Measurements from ENCODE around the gene RNU7-1. TPM values are rescaled to one million over a fixed set of nuclear protein-coding genes. Genes with fewer than 3 reads are reported as not detected.

The RNU7-1 gene
- not detected in 2 replicates for total RNA-seq
- long read RNA-seq, partial matches to known transcripts = 0 of 3 reads
- long read RNA-seq, other reads (novel, unspliced or antisense) = 0 of 3 reads

- Mint-ChIP-seq H3K4me1 (ENCODE audit: low read depth) (peaks cover 39% of the 10 kb centered on the region), H3K27me3 (no peaks in the 10 kb centered on the region), H3K9me3 (ENCODE audit: low read depth) (no peaks in the 10 kb centered on the region), H3K4me3 (ENCODE audit: low read depth) (peak within 1 kb of the TSS; percentile 86), H3K36me3 (ENCODE audit: insufficient read depth) (peaks cover 19% of the 10 kb centered on the region), H3K27ac (peak within 1 kb of the TSS; percentile 100)
- DNase-seq (ENCODE audit: low spot score, unreplicated experiment) = peak; percentile 64
- no peak for TF ChIP-seq CTCF (IDR thresholded peaks at IDR 0.05; ENCODE audit: unreplicated experiment)
Observed at GRCh38 chr12:6943722-6944380, at the start of gene RNU7-1, which contains the start of gene C12orf57. Gene RNU7-1, plus strand, starts transcription at chr12:6943816. Gene C12orf57, plus strand, starts transcription at chr12:6944022. Its CDS starts 100 bp downstream, at chr12:6944122.

GRCh38 chr12:6894321-6894720 lies 49.3 kb upstream of the RNU7-1 start:
- Mint-ChIP-seq H3K4me3 (ENCODE audit: low read depth) (no peak overlapping the region), H3K36me3 (ENCODE audit: insufficient read depth) (no peaks in the 10 kb centered on the region), H3K27me3 (no peaks in the 10 kb centered on the region), H3K9me3 (ENCODE audit: low read depth) (no peaks in the 10 kb centered on the region), H3K4me1 (ENCODE audit: low read depth) (peaks cover 9% of the 10 kb centered on the region), H3K27ac (no peak overlapping the region)
- DNase-seq (ENCODE audit: low spot score, unreplicated experiment) = no peak
- TF ChIP-seq CTCF (IDR thresholded peaks at IDR 0.05; ENCODE audit: unreplicated experiment) = no peak

GRCh38 chr12:6896846-6897435 lies 46.7 kb upstream of the RNU7-1 start:
- Mint-ChIP-seq H3K27me3 (no peaks in the 10 kb centered on the region), H3K4me3 (ENCODE audit: low read depth) (no peak overlapping the region), H3K36me3 (ENCODE audit: insufficient read depth) (no peaks in the 10 kb centered on the region), H3K4me1 (ENCODE audit: low read depth) (no peaks in the 10 kb centered on the region), H3K27ac (no peak overlapping the region), H3K9me3 (ENCODE audit: low read depth) (no peaks in the 10 kb centered on the region)
- DNase-seq (ENCODE audit: low spot score, unreplicated experiment) = no peak
- TF ChIP-seq CTCF (IDR thresholded peaks at IDR 0.05; ENCODE audit: unreplicated experiment) = no peak

GRCh38 chr12:6899427-6899826 lies 44.2 kb upstream of the RNU7-1 start:
- no peak for TF ChIP-seq CTCF (IDR thresholded peaks at IDR 0.05; ENCODE audit: unreplicated experiment)
- Mint-ChIP-seq H3K4me1 (ENCODE audit: low read depth) (peaks cover 9% of the 10 kb centered on the region), H3K36me3 (ENCODE audit: insufficient read depth) (no peaks in the 10 kb centered on the region), H3K9me3 (ENCODE audit: low read depth) (no peaks in the 10 kb centered on the region), H3K27ac (no peak overlapping the region), H3K4me3 (ENCODE audit: low read depth) (no peak overlapping the region), H3K27me3 (no peaks in the 10 kb centered on the region)
- DNase-seq (ENCODE audit: low spot score, unreplicated experiment) = no peak

- Mint-ChIP-seq H3K9me3 (ENCODE audit: low read depth) (no peaks in the 10 kb centered on the region), H3K27ac (no peak overlapping the region), H3K4me3 (ENCODE audit: low read depth) (no peak overlapping the region), H3K27me3 (no peaks in the 10 kb centered on the region), H3K36me3 (ENCODE audit: insufficient read depth) (no peaks in the 10 kb centered on the region), H3K4me1 (ENCODE audit: low read depth) (peaks cover 9% of the 10 kb centered on the region)
- DNase-seq (ENCODE audit: low spot score, unreplicated experiment) = no peak
- TF ChIP-seq CTCF (IDR thresholded peaks at IDR 0.05; ENCODE audit: unreplicated experiment) = no peak
Observed at GRCh38 chr12:6899837-6900519, 43.6 kb upstream of the RNU7-1 start.

Measured in progenitor cell of endocrine pancreas (in vitro differentiated cells).